SU-DHL-6 (cell line): ENCODE measurements around the gene CAMK2N2.

ENCODE experiments used
- H2AFZ ChIP-seq: fragments of 200-600 bp; sonication (generic); 2 replicates; pipeline ENCODE4 v1.6.1; 2014; ENCODE audit warnings: low read depth, mild to moderate bottlenecking, moderate library complexity, mixed read lengths, antibody characterized with exemption, low read length; ENCODE audit not compliant: severe bottlenecking
- H3F3A ChIP-seq: fragments of 200-600 bp; shearing (Covaris generic); 2 replicates; pipeline ENCODE4 v1.6.0; 2016; ENCODE audit warnings: antibody characterized with exemption, mild to moderate bottlenecking; ENCODE audit not compliant: insufficient read depth
- H3K27ac ChIP-seq: fragments of 200-600 bp; sonication (generic); 2 replicates; pipeline ENCODE4 v1.5.1; 2016; ENCODE audit warnings: low read depth, mild to moderate bottlenecking, low read length, moderate library complexity, mixed read lengths
- H3K27me3 ChIP-seq: fragments of 200-600 bp; sonication (generic), shearing (Covaris generic); 2 replicates; pipeline ENCODE4 v1.6.0; 2014; ENCODE audit warnings: mild to moderate bottlenecking, low read length
- H3K36me3 ChIP-seq: fragments of 200-600 bp; sonication (generic); 2 replicates; pipeline ENCODE4 v1.6.1; 2014; ENCODE audit warnings: mild to moderate bottlenecking, low read length, mixed read lengths
- H3K4me2 ChIP-seq: fragments of 300-600, 200-600 bp; shearing (Covaris generic), sonication (generic); 2 replicates; pipeline ENCODE4 v1.6.0; 2014; ENCODE audit warnings: low read length, low read depth, mild to moderate bottlenecking; ENCODE audit not compliant: poor library complexity, severe bottlenecking
- H3K4me3 ChIP-seq: fragments of 200-600 bp; sonication (generic); 2 replicates; pipeline ENCODE4 v1.5.1; 2014; ENCODE audit warnings: antibody characterized with exemption, low read length, mild to moderate bottlenecking, mixed read lengths; ENCODE audit not compliant: insufficient read depth, poor library complexity, severe bottlenecking
- H3K79me2 ChIP-seq: fragments of 200-600 bp; sonication (generic); 2 replicates; pipeline ENCODE4 v1.6.1; 2014; ENCODE audit warnings: mild to moderate bottlenecking, low read length, moderate library complexity; ENCODE audit not compliant: insufficient read depth
- H3K9ac ChIP-seq: fragments of 200-600 bp; sonication (generic); 2 replicates; pipeline ENCODE4 v1.7.0; 2014; ENCODE audit warnings: mild to moderate bottlenecking, low read length
- H3K9me2 ChIP-seq: fragments of 200-600 bp; sonication (generic); replicated peaks from 2 replicates; pipeline ENCODE4 v1.6.1; 2014; ENCODE audit warnings: low read length; ENCODE audit not compliant: insufficient read depth
- H3K9me3 ChIP-seq: fragments of 200-600 bp; sonication (generic); 2 replicates; pipeline ENCODE4 v1.6.1; 2014; ENCODE audit warnings: low read length, mixed read lengths; ENCODE audit not compliant: insufficient read depth
- H4K20me1 ChIP-seq: fragments of 200-600 bp; sonication (generic); 2 replicates; pipeline ENCODE4 v1.6.1; 2014; ENCODE audit warnings: low read depth, mild to moderate bottlenecking, antibody characterized with exemption, low read length, moderate library complexity, mixed read lengths
- CTCF ChIP-seq: fragments of 200-600 bp; sonication (generic); IDR thresholded peaks from one replicate; pipeline ENCODE4 v1.5.1; 2017; ENCODE audit warnings: antibody characterized with exemption, mild to moderate bottlenecking, low read length, moderate library complexity; ENCODE audit not compliant: insufficient read depth, poor library complexity, severe bottlenecking
- EZH2phosphoT487 ChIP-seq: fragments of 200-600 bp; sonication (generic), shearing (Covaris generic); conservative IDR thresholded peaks from 2 replicates; pipeline ENCODE4 v1.6.1; 2018; ENCODE audit warnings: mild to moderate bottlenecking, antibody characterized with exemption, low read length, moderate library complexity, mixed read lengths

Gene CAMK2N2

DNA sequence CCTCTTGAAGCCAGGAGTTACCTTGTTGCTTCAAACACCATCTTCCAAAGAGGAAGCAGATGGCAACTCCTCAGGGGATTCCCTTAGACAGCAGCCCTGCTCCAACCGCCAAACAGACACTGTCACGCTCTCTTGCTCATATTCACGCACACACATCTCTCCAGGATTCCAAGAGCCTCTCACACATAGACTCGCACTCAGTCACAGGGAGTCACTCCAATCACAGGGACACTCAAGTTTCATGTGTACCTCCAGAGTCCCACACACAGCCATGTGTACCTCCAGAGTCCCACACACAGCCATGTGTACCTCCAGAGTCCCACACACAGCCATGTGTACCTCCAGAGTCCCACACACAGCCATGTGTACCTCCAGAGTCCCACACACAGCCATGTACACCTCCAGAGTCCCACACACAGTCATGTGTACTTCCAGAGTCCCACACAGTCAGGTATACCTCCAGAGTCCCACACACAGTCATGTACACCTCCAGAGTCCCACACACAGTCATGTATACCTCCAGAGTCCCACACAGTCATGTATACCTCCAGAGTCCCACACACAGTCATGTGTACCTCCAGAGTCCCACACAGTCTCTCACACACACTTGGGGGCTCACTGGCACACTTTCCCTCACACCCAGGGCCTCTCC, 25.8 kb downstream of the CAMK2N2 start:
- Histone ChIP-seq H3K27me3 (no peaks in the 10 kb centered on the region), H4K20me1 (no peaks in the 10 kb centered on the region), H3K4me2 (no peak overlapping the region), H3K9me2 (no peaks in the 10 kb centered on the region), H3K4me3 (no peak overlapping the region), H3K36me3 (no peaks in the 10 kb centered on the region), H3K9me3 (no peaks in the 10 kb centered on the region), H3K9ac (no peak overlapping the region), H3K79me2 (no peaks in the 10 kb centered on the region), H3K27ac (no peak overlapping the region), H3F3A (peaks cover 5% of the 10 kb centered on the region; the same call in 1 of the 2 replicates), H2AFZ (no peak overlapping the region)
- no peak for TF ChIP-seq EZH2phosphoT487
- TF ChIP-seq CTCF: no peak

DNA sequence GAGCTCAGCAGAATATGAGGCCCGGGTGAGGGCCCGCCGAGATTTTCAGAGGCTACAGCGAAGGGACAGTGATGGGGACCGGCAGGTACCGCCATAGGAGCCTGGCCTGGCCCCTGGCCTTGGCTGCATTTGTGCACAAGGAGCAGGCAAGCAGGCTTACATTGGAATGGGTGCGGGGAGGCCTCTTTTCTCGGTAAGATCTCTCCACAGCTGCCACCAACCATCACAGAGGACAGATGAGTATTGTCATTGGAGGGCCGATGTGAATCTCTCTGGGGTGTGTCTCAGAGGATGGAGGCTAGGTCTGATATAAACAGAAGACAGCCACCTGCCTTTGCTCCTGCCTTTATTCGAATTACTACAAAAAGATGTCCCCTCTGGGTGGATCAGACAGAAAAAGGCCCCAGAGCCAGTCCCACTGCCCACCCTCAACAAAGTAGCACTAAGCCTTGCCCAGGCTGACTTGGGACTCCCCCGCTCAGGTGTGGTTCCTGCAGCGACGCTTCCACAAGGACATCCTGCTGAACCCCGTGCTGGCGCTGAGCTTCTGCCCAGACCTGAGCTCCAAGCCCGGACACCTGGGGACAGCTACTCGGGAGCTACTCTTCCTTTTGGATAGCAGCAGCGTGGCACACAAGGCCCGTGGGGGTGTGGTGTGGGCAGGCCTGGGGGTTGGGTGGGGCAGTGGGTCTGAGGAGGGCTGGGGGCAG, 26.5 kb downstream of the CAMK2N2 start:
- H3K27ac ChIP-seq: no peak overlapping the region
- H3K9me2 ChIP-seq: no peaks in the 10 kb centered on the region
- H3K4me3 ChIP-seq: no peak overlapping the region
- no peaks in the 10 kb centered on the region for H3K36me3 ChIP-seq
- H3K4me2 ChIP-seq: no peak overlapping the region
- H4K20me1 ChIP-seq: no peaks in the 10 kb centered on the region
- H3K27me3 ChIP-seq: no peaks in the 10 kb centered on the region
- H3K9ac ChIP-seq: no peak overlapping the region
- no peak overlapping the region for H2AFZ ChIP-seq
- no peaks in the 10 kb centered on the region for H3K79me2 ChIP-seq
- no peaks in the 10 kb centered on the region for H3K9me3 ChIP-seq
- no peaks in the 10 kb centered on the region for H3F3A ChIP-seq
- TF ChIP-seq CTCF (no peak), EZH2phosphoT487 (no peak)

GRCh38 chr3:184234224-184234623, 27.1 kb downstream of the CAMK2N2 start:
- H3K27ac ChIP-seq: no peak overlapping the region
- TF ChIP-seq CTCF (no peak), EZH2phosphoT487 (no peak)
- H4K20me1 ChIP-seq: no peaks in the 10 kb centered on the region
- H3K27me3 ChIP-seq: no peaks in the 10 kb centered on the region
- no peak overlapping the region for H3K4me2 ChIP-seq
- H2AFZ ChIP-seq: no peak overlapping the region
- no peaks in the 10 kb centered on the region for H3F3A ChIP-seq
- no peaks in the 10 kb centered on the region for H3K9me3 ChIP-seq
- no peaks in the 10 kb centered on the region for H3K36me3 ChIP-seq
- H3K9me2 ChIP-seq: no peaks in the 10 kb centered on the region
- H3K79me2 ChIP-seq: no peaks in the 10 kb centered on the region
- no peak overlapping the region for H3K4me3 ChIP-seq
- no peak overlapping the region for H3K9ac ChIP-seq
